ENCODE measurements around the gene STK10.
"Not testable (repeated sequence)": the region's sequence is repeated elsewhere in the genome, so short reads cannot be mapped to it uniquely, and the experiment has no call there.

The STK10 gene

DNA sequence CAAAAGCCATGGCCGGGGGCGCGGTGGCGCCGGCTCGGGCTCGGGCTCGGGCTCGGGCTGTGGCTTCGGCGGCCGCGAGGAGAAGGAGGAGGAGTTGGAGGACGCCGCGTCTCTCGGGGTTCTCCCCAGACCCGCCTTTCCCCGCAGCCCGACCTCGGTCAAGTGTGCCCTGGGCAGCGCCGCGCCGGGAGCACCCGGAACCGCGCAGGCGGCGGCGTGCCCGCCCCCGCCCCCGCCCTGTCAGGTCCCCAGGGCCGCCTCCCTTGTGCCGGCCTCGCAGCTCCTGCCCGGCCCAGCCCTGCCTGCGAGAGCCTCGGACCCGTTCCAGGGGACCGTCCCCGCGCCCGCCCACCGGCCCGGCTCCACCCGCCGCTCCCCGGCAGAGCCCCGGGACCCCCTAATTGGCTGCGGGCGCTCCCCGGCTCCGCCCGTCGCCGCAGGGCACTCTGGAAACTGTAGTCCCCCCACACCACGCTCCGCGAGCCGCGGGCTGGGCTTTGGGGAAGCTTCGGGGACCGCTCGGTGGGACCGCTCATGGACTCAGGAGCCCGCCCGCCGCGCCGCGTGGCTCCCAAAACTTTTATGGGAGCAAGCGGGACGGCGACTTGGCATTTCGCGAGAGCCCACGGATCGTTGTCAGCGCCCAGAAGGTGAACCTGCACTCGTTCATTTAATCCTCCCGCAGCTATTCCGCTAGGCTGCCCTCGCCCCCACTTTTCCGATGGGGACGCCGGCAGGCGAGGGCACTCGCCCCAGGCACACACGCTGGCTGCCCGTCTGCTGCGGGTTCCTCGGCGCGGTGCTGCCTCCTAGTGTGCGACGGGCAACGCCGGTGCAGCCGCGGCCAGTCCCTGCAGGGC, at the start of gene STK10:
Gene STK10 (minus strand): TSS at position 192 of the 860 bp plus-strand sequence. CDS start 182 bp downstream, at position 10.
- FAIRE-seq, result no peak

- FAIRE-seq, result no peak
Observed at GRCh38 chr5:172235827-172236736, 48.1 kb upstream of the STK10 start.

DNA sequence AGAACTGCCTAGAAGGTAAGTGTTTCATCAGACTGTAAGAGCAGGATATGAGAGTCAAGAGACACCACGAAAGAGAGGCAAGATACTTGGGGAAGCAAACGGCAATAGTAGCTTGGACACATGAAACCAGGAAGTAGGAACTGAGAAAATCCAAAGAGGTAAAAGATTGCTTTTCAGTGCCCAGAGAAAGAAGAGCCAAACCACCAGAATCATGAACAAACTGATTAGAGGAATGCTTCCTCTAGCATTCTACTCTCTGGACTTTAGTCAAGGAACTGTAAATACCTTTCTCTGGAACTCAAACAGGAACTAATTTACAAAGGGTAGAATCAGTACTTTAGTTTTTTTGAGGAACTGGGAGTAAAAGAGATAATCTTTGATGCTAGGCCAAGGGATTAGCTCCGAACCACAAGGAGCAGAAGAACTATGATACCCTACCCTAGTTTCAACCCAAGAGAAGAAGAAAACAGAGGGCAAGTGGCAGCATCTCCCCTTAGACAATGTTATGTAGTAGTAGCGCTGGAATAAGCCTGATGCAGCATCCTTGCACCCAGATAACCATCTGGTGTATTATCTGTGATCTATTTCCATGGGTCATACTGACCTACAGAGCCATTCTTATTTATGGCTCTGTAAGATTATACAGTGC, 47.2 kb upstream of the STK10 start:
- no peak for FAIRE-seq

DNA sequence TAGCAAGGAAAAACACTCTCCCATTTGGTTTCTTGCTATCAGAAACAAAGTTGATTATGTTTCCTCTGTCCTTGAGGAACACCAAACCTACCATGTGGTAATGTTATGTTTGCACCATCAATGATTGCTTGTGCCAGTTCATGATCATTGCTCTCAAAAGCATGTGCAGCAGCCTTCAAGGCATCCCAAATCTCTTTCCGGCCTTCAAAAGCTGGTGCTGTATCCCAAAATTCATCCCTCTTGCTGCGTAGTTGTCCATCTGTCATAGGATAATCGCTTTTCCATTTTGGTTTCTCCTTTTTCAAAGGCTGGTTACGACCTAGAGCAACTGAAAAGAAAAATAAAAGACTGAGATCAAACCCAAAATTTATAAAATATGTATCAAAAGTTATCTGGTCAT, 46.0 kb upstream of the STK10 start:
- FAIRE-seq, result no peak

- FAIRE-seq, result no peak
Observed at GRCh38 chr5:172229904-172230303, 41.9 kb upstream of the STK10 start.

DNA sequence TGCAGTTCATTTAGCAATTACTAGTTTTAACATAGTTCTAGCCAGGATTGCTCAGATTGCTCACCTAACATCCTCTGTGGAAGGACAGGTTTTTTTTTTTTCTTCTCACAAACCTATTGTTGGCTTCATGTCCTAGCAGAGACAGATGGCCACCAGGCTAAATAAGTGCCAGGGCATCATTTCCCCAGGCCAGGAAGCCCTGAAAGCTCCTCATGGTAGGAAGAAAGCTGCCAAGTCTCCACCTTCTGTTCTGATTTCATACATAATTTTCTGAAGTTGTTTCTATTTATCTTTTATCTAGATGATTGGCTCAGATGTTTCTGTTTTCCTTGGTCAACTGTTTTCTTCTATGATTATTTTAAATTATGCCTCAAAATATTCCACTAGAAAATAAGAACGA, 37.0 kb upstream of the STK10 start:
- no peak for FAIRE-seq

- FAIRE-seq, result no peak
Observed at GRCh38 chr5:172223901-172224873, 36.2 kb upstream of the STK10 start.

- no peak for FAIRE-seq
Observed at GRCh38 chr5:172219296-172219695, 31.3 kb upstream of the STK10 start.

GRCh38 chr5:172216345-172216744, 28.3 kb upstream of the STK10 start:
- FAIRE-seq, result no peak

DNA sequence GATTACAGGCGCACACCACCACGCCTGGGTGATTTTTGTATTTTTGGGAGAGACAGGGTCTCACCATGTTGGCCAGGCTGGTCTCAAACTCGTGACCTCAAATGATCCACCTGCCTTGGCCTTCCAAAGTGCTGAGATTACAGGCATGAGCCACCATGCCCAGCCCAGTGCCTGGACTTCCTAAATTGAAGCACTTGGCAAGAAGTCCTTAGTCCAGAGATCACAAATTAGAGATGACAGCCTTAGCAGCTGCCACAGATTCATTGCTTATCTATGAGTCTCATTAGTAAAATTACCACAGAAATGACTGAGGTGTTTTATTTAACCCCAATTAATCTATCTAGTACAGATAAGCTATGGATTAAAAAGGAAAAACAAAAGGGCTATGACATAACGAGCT, 25.1 kb upstream of the STK10 start:
- no peak for FAIRE-seq

GRCh38 chr5:172211676-172212075, 23.7 kb upstream of the STK10 start:
- FAIRE-seq, result no peak

GRCh38 chr5:172209714-172210113, 21.7 kb upstream of the STK10 start:
- FAIRE-seq, result no peak

- no peak for FAIRE-seq
Observed at GRCh38 chr5:172207511-172207910, 19.5 kb upstream of the STK10 start.

DNA sequence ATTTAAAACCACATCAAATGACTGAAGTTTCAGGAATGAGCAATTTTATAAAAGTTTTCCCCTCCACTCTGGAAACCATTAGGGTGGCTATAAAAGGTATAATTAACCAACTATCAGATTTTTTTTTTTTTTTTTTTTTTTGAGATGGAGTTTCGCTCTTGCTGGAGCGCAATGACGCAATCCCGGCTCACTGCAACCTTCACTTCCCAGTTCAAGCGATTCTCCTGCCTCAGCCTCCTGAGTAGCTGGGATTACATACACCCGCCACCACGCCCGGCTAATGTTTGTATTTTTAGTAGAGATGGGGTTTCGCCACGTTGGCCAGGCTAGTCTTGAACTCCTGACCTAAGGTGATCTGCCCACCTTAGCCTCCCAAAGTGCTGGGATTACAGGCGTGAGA, 18.0 kb upstream of the STK10 start:
- not testable (repeated sequence) for FAIRE-seq

- FAIRE-seq, result no peak
Observed at GRCh38 chr5:172200476-172200875, 12.5 kb upstream of the STK10 start.

DNA sequence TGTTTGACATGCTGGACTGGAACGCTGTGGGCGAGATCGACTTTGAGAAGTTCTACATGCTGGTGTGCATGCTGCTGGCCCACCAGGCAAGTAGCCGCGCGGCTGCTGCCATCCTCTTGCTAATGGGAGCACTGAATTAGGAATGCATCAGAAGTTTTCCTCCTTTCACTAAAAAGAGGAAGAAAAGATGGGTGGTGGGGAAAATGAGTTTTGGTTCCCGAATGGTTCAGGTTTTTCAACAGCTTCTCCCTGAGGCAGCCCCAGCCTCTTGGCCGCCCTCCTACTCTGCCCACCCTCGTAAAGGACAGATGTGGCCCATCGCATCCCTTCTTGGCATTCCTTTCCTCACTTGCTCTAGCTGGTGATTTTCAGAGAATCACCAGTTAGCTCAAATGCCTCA, 11.4 kb upstream of the STK10 start:
- no peak for FAIRE-seq

DNA sequence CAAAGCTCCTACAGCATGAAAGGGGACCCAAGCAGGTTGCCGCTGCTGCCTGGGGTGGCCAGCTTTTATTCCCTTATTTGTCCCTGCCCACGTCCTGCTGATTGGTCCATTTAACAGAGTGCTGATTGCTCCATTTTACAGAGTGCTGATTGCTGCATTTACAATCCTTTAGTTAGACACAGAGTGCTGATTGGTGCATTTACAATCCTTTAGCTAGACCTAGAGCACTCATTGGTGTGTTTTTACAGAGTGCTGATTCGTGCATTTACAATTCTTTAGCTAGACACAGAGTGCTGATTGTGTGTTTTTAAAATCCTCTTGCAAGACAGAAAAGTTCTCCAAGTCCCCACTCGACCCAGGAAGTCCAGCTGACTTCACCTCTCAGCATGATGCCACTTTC, 9.8 kb upstream of the STK10 start:
- FAIRE-seq, result not testable (repeated sequence)

DNA sequence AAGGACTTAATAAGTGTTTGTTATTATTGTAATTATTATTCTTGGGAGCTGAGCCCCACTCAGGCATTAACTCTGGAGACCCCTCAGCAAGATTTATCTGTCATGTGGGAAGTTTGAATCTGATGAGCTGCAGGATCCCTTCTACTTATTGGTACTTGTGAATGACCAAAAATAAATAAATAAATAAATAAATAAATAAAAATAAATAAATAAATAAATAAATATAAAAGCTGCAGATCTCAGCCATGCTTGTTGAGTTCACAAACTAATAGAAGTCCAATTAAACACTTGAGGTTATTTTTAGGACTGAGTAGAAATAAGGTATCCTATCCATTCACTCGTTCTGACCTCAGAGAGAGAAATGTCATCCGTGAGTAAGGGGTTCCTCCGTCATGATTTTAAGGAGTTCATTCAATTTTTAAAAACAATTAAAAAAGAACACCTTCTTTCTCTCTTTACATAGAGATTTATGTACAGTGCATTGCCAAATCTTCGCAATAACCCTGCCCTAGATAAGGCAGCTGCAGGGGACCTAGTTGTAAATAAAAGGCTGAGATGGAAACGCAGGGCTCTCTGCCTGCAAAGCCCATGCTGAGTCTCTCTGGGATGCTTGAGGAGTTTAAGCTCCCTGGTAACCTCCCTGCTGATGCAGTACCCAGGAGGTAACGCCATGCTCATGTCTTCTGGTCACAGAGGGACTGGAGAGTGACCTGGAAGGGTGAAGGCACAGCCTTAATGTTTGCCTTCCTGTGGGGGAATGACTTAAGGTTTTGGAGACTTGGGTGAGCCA, 7.2 kb upstream of the STK10 start:
- no peak for FAIRE-seq

DNA sequence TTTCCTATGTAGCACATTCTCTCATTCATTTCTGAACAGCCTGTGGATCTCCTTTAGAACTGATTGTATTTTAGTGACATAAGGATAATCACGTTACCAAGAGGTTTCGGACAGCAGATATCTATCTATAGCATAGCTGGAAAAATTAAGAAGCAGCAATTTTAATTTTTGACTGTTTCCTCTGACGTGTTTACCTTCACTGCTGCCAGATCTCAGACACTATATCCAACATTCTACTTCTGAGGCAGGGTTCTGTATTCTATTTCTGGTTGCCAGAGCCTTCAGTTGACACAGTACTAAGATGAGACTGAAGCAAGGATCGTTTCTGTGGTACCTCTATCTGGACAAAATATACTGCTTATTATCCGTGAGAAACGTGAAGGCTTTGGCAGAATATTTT, 5.8 kb upstream of the STK10 start, which contains the start of gene EFCAB9:
Gene EFCAB9 (plus strand): TSS at position 301 of the 400 bp plus-strand sequence. CDS start 1 bp downstream, at position 302.
- no peak for FAIRE-seq

DNA sequence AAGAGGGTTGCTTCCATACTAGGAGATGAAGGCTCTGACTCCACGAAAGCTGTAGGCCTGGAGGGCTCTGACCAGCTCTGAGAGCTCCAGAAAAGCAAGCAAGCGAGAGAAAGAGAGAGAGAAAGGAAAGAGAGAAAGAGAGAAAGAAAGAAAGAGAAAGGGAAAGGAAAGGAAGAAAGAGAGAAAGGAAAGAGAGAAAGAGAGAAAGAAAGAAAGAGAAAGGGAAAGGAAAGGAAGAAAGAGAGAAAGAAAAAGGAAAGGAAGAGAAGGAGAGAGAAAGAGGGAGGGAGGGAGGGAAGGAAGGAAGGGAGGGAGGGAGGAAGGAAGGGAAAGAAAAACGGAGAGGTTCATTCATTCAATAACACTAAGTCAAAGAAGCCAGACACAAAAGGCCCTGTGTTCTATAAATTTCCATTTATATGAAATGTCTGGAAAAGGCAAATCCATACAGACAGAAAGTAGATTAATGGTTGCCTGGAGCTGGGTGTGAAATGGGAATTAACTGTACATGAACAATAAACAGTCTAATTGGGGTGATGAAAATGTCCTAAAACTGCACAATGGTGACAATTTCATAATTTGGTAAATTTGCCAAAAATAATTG, 1.8 kb upstream of the STK10 start:
- no peak for FAIRE-seq

Measured in endometrium (tissue), 2 donors.